CD4-positive, alpha-beta T cell treated with Interleukin-1 beta for 1 hour (primary cell): ENCODE measurements around the gene STARD8.
A peak's percentile ranks its signal among the peaks of the same experiment; 100 is the strongest.
"Not testable (repeated sequence)": the region's sequence is repeated elsewhere in the genome, so short reads cannot be mapped to it uniquely, and the experiment has no call there.

Experiments
- DNase-seq, 2 donors: peaks; one replicate each; pipeline ENCODE4 v3.0.0-alpha.2; 2020 to 2022

Gene STARD8

DNA sequence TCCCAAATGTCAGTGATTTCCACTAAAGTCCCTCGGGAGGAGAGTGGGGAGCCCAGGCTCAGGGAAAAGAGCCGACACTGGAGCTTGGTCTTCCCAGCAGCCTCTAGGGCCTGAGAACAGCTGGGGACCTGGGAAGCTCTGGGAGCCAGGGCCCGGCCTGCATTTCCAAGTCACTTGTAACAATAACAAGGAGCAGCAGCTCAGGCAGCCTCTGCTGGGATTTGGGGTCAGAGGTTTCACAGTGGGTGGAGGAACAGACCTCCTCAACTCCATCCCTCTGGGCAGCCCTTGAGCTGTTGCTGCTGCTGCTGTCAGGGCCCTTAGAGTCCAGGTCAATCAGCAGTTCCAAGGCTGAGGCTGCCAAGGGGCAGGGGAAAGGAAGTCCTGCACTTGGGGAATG, 11.1 kb downstream of the STARD8 start:
- DNase-seq: no peak

GRCh38 chrX:68659385-68659784, 11.9 kb downstream of the STARD8 start:
- no peak for DNase-seq

DNA sequence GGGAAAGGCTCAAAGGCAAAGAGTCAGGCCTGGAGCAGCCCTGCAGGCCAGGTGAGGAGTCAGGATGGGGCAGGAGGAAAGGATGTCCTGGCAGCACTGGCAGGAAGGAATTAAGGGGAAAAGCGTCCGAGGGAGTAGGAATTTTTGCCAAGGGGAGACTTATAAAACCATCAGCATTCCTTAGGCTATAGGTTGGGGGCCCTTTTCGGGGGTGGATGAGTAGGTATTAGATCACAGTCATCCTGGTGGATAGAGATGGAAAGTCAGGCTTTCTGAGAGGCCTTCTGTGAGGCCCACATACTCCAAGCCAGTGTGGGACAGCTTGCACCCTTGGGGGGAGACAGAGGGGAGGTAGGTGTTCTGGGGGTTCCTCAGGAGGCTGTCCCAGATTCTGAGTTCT, 12.3 kb downstream of the STARD8 start:
- no peak for DNase-seq

DNA sequence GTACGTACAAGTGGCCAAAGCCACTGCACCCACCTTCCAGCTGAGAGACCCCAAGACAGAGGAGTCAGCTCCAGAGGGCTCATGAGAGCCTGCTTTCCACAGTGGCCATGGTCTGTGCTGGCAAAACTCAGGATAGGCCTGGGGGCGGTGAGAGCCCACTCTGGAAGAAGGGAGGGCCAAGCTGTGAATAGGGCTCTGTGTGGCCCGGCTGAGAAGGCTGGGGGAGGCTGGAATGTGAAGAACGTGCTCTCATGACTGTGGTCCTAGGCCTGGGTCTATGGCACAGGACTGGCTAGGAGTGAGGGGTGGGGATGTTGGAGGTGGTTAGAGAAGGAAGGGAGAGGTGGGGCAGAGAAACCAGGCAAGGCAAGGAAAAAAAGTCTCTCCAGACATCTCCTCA, 13.3 kb downstream of the STARD8 start:
- DNase-seq: no peak

DNA sequence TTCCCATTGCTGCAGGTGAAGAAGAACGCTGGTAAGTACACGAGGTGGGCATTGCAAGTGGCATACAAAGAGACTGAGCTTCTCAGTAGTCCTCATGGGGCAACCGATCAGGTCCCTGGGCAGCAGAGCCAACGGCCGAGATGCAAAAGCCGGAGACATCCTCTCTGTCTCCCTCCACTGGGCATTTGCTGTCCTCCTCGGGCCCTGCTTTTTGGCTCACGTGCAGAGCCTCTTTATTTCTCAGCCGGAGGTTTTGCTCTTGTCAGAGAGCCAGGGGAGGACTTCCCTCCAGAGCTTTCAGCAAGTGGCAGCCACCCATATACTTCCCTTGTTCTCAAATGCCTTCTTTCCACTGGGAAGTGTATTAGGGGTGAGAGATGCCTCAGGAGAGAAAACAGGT, 18.0 kb downstream of the STARD8 start:
- peak in 1 of 2 donors; percentile 16 for DNase-seq

GRCh38 chrX:68666580-68666979, 19.1 kb downstream of the STARD8 start:
- peak; percentile 7 to 58 for DNase-seq

- DNase-seq: no peak
These were observed 21.8 kb downstream of the STARD8 start for GRCh38 chrX:68669094-68669860.

- no peak for DNase-seq
These were observed 22.4 kb downstream of the STARD8 start for GRCh38 chrX:68669871-68670270.

DNA sequence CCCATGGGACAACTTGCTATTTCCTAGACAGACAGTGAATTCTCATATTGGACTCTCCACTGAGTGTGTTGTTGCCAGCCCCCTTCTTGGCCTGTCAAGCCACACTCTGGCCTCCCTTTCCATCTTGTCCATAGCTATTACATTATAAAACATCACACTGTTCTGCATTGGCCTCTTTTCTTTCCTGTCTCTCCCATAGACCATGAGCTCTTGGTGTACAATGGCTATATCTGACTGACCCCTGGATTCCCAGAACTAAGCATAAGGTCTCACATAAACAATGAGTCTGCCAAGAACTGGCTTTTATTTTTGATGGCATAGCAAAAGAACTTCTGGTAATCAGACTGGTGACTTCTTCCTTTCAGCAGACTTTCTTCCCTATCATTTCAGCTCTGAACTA, 23.8 kb downstream of the STARD8 start:
- no peak for DNase-seq

GRCh38 chrX:68672581-68673318, 25.3 kb downstream of the STARD8 start:
- DNase-seq: no peak

DNA sequence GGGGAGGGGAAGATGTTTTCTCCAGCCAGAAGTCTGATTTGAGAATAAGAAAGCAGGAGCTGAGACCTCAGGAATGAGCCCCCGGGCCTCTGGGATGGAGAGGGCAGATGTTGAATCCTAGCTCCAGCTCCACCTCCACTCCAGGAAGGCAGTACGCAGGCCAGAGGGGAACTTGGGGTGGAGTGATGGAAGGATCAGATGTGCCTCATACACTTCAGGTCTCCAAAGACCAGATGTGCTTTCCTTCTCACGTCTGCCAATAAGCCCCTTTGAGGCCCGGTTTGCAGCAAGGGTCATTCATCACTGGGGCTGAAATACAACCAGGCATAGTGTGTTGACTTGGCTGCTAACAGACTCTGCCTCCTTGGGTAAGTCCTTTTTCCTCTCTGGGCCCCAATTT, 28.1 kb downstream of the STARD8 start:
- no peak for DNase-seq

DNA sequence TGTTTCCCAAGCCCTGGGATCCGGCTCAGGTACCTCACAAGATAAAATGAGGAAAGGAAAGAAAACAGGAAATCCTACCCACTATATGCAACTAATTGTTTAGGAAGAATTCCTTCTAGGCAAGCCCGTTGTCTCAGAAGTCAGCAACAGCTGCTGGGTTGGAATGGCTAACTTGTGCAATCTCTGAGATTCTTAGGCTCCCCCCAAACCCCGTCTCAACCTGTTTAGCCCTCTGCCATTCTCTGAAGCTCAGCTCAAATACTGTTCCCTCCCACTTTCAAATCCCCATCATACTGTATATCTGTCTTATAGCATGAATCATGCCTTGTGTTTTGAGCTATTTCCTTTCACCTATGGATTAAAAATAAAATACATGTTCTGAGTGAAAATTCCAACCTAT, 28.9 kb downstream of the STARD8 start:
- DNase-seq: no peak

- DNase-seq: no peak
These were observed 30.5 kb downstream of the STARD8 start for GRCh38 chrX:68677998-68678397.

DNA sequence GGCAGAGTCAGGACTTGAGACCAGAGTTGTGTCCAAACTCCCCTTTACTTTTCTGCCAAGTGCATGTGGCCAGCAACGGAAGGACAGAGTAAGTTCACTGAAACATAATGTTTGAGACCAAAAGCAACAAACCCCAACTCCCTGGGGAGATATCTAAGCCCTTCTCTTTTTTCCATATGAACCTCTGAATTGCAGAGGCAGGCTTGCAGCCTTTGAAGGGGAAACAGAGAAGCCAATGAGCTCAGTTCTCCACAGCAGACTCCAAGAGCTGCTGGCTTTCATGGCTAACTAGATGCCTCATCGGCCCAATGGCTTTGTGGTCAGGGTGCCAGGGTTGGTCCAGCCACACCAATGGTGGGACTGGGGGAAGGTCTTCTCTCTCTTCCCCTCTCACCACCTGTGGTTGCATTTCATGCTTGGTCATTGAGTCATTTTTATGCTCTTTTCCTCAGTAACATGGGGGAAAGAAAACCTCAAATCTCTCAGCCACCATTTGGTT, 34.0 kb downstream of the STARD8 start:
- no peak for DNase-seq

DNA sequence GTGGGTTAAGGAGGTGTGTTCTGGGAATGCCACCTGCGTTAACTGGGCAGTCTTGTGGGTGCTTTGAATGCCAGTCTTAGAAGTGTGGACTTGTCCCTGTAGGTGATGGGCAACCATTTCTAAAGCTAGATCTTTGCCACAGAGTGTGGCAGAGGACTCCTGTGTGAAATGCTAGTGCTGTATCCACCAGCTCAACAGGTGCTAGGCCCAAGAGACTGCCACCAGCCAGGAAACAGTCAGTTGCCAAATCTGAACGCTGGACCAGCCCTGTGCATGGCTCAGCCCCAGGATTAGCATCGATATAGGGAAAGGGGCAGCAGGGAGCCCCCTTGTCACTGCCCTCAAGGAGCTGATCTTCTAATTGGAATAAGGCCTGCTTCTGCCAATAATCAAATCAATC, 35.3 kb downstream of the STARD8 start:
- no peak for DNase-seq

DNA sequence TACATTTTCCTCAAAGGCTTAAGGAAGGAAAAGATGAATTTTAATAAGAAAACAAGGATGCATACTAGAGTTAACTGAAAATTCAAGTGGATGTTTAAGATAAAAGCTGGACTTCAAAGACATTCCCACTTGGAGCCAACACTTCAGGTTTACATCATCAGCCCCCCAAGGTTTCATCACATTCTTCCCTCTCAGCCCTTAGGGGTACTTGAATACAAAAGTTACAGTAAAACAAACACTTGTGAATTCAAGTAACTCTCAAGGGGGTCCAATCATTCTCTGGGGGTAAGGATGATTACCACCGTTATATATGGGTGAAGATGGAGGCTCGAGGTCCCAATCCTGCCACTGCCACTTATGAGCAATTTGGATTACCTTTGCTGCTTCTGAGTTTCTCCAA, 36.1 kb downstream of the STARD8 start:
- no peak for DNase-seq

GRCh38 chrX:68684291-68684918, 36.9 kb downstream of the STARD8 start:
- DNase-seq: peak in 1 of 2 donors; percentile 47

DNA sequence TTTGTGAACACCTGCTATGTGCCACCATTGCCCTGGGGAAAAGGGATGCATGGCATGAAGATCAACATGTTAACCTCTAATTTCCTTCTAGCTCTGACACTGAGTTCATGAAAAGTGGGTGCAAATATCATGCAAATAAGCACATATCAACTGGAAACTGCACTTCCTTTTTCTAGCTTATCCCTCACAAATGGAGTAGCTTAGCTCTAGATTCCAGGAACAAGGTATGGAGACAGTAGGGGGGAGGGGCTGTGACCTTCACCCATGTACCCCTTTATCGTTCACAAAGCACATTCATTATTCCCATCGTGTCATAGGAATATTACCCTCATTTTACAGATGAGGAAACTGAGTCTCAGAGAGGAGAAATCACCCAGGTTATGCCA, 37.4 kb downstream of the STARD8 start:
- DNase-seq: no peak

DNA sequence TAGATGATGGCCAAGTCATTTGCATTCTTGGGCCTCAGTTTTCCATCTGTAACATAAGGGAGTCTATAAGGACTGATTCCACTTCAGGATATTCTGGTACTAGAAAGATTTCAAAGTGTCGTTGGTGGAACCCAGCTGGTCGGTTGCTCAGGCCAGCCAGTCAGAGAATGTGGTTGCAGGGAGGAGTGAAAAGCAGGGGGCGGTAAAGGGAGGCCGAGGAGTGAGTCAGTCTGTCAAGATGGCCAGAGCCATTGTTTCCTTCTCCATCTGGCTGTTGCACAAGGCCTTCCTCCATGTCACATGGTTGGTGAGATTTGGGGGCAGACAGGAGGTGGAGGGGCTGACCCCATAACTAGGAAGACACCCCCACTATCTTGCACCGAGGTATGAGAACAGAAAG, 38.2 kb downstream of the STARD8 start:
- peak in 1 of 2 donors; percentile 43 for DNase-seq

- DNase-seq: peak in 1 of 2 donors; percentile 50
These were observed 38.9 kb downstream of the STARD8 start for GRCh38 chrX:68686097-68686977.

GRCh38 chrX:68688931-68689330, 41.5 kb downstream of the STARD8 start:
- DNase-seq: not testable (repeated sequence)

- no peak for DNase-seq
These were observed 43.6 kb downstream of the STARD8 start for GRCh38 chrX:68690936-68691501.
